ENCODE measurements around the gene WDR3. TPM values are rescaled to one million over a fixed set of nuclear protein-coding genes. Genes with fewer than 3 reads are reported as not detected.
A peak's percentile ranks its signal among the peaks of the same experiment; 100 is the strongest.

WDR3 gene
- total and polyA plus RNA-seq, 4 donors = 2.0 to 19.8 (median 8.8) TPM

DNA sequence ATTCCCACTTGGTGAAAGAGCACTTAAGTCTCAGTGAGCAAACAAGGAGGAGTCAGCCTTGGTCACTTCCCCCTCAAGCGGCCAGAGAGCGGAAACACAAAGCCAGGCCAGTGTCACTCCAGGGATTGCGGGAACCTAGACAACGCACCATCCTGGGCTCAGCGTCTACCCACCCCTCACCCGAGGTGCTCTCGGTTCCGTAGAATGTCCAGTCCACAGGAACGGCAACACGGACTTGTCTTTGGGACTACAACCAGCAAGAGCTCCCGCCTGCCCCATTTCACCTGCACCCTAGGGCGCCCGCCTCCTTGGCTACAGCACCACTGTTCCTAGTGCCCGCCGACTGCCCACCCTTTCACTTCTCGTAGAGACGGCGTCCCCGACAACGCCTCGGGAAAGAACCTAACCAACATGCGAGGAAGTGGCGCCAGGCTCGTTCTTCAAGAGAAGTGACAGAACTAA lies 627 bp upstream of the WDR3 start:
- 0% methylated on average over 24 of the region's 24 CpGs for WGBS, 2 donors
- H3K9me3 ChIP-seq (ENCODE audit: control insufficient read depth, low read length) = no peaks in the 10 kb centered on the region
- H3K36me3 ChIP-seq (ENCODE audit: control insufficient read depth in 1 of 2, insufficient read depth in 2 of 2, low read length in 1 of 2) = no peaks in the 10 kb centered on the region
- peaks cover 0 to 4% of the 10 kb centered on the region in 2 donors for H3K4me1 ChIP-seq (ENCODE audit: control insufficient read depth in 1 of 2, insufficient read depth in 2 of 2, low read length in 2 of 2)
- ATAC-seq (ENCODE audit: low FRiP score) (peak; percentile 86), DNase-seq (peak in 1 of 2 donors; percentile 77)
- no peaks in the 10 kb centered on the region for H3K27me3 ChIP-seq (ENCODE audit: control insufficient read depth in 1 of 2, insufficient read depth in 2 of 2, low read length in 1 of 2)
- peak overlapping the region; percentile 68 to 69 for H3K4me3 ChIP-seq (ENCODE audit: low read length in 2 of 2)
- peak overlapping the region in 1 of 2 donors; percentile 76 for H3K27ac ChIP-seq (ENCODE audit: low read depth in 1 of 2, low read length in 2 of 2)
- intact Hi-C loops (cut with DNase I) = no loop called here

DNA sequence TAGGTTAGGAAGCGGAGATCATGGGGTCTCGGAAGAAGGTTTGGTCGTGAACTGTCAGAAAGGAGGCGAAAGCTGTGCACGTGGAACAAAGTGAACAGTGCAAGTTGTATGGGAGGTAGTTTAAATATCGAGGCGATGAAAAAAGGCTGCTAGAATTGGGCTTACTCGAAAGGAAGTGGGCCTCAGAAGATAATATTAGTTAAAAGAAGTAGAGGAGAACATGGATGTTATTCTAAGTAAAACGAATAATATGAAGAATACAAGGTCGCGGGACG lies 571 bp downstream of the WDR3 start:
- H3K36me3 ChIP-seq (ENCODE audit: control insufficient read depth in 1 of 2, insufficient read depth in 2 of 2, low read length in 1 of 2) = peaks cover 0 to 2% of the 10 kb centered on the region in 2 donors
- intact Hi-C loops (cut with DNase I) = no loop called here
- H3K27me3 ChIP-seq (ENCODE audit: control insufficient read depth in 1 of 2, insufficient read depth in 2 of 2, low read length in 1 of 2) = no peaks in the 10 kb centered on the region
- no peak overlapping the region for H3K27ac ChIP-seq (ENCODE audit: low read depth in 1 of 2, low read length in 2 of 2)
- H3K9me3 ChIP-seq (ENCODE audit: control insufficient read depth, low read length) = no peaks in the 10 kb centered on the region
- peaks cover 0 to 4% of the 10 kb centered on the region in 2 donors for H3K4me1 ChIP-seq (ENCODE audit: control insufficient read depth in 1 of 2, insufficient read depth in 2 of 2, low read length in 2 of 2)
- peak overlapping the region; percentile 68 to 79 for H3K4me3 ChIP-seq (ENCODE audit: low read length in 2 of 2)
- DNase-seq (no peak), ATAC-seq (ENCODE audit: low FRiP score) (no peak)
- WGBS, 2 donors = 0 to 1% methylated on average over 12 of the region's 12 CpGs

DNA sequence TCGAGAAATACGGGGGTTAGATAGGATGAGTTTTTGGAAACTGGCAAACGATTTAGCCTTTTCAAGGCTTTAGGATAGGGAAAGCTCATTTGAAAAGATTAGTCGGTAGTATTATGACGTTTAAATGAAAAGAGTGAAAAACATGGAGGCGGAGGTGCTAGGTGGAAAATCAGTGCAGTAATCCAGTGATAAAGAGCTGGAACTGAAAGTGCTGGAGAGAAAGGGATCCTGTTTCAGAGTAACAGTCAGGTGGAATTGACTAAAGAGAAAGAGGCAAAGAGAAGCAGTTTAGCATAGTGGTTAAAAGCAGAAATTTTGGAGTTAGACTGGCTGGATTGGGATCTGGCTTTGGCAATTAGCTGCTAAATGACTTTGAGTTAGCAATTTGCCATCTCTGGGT lies 945 bp downstream of the WDR3 start:
- ATAC-seq (ENCODE audit: low FRiP score) = no peak

DNA sequence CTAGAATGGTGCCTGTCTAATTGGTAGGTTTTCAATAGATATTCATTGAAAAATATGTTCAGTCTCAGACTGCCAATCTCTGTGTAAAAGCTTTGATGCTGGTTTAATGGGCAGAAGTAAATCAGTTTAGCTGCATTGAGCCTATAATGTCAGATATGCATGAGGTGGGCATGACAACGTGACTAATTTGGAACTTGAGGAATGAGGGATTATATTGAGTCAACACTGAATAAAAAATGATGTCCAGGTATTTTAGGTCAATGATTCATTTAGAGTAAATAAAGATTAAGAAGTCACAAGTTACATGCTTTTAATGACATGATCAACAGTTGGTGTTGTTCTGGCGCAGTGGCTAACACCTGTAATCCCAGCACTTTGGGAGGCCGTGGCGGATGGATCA lies 3.0 kb downstream of the WDR3 start:
- Histone ChIP-seq H3K36me3 (ENCODE audit: control insufficient read depth in 1 of 2, insufficient read depth in 2 of 2, low read length in 1 of 2) (peaks cover 0 to 2% of the 10 kb centered on the region in 2 donors), H3K9me3 (ENCODE audit: control insufficient read depth, low read length) (no peaks in the 10 kb centered on the region), H3K4me1 (ENCODE audit: control insufficient read depth in 1 of 2, insufficient read depth in 2 of 2, low read length in 2 of 2) (peaks cover 0 to 4% of the 10 kb centered on the region in 2 donors), H3K27me3 (ENCODE audit: control insufficient read depth in 1 of 2, insufficient read depth in 2 of 2, low read length in 1 of 2) (no peaks in the 10 kb centered on the region), H3K27ac (ENCODE audit: low read depth in 1 of 2, low read length in 2 of 2) (no peak overlapping the region), H3K4me3 (ENCODE audit: low read length in 2 of 2) (no peak overlapping the region)
- 95 to 96% methylated on average over 4 of the region's 4 CpGs for WGBS, 2 donors
- ATAC-seq (ENCODE audit: low FRiP score) = no peak
- DNase-seq = no peak
- intact Hi-C loops (cut with DNase I) = no loop called here

More for the DNA sequence above, 945 bp downstream of the WDR3 start:
- Histone ChIP-seq H3K27ac (ENCODE audit: low read depth in 1 of 2, low read length in 2 of 2) (no peak overlapping the region), H3K36me3 (ENCODE audit: control insufficient read depth in 1 of 2, insufficient read depth in 2 of 2, low read length in 1 of 2) (peaks cover 0 to 2% of the 10 kb centered on the region in 2 donors), H3K4me3 (ENCODE audit: low read length in 2 of 2) (peak overlapping the region; percentile 68 to 79), H3K27me3 (ENCODE audit: control insufficient read depth in 1 of 2, insufficient read depth in 2 of 2, low read length in 1 of 2) (no peaks in the 10 kb centered on the region), H3K9me3 (ENCODE audit: control insufficient read depth, low read length) (no peaks in the 10 kb centered on the region), H3K4me1 (ENCODE audit: control insufficient read depth in 1 of 2, insufficient read depth in 2 of 2, low read length in 2 of 2) (peaks cover 0 to 4% of the 10 kb centered on the region in 2 donors)
- intact Hi-C loops (cut with DNase I) = no loop called here
- 7 to 10% methylated on average over 6 of the region's 6 CpGs for WGBS, 2 donors
- no peak for DNase-seq

DNA sequence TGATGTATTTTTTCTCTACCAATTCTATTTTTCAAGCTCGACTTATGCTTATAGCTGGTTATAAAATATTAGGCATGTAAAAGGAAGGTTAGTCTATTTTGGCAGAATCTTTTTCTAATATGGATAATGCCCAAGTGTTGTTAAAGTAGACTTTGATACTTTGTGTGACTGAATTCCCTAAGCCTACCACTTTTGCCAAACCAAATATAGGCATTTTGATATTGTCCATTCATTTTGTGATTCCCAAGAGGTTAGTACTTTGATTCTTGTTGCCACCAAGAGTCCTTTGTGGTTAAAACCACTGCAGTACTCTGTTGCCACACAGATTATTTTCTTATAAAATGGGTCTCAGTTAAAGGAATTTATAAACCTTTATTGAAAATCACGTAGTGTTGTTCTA lies 4.2 kb downstream of the WDR3 start:
- Histone ChIP-seq H3K36me3 (ENCODE audit: control insufficient read depth in 1 of 2, insufficient read depth in 2 of 2, low read length in 1 of 2) (peaks cover 2 to 5% of the 10 kb centered on the region in 2 donors), H3K4me1 (ENCODE audit: control insufficient read depth in 1 of 2, insufficient read depth in 2 of 2, low read length in 2 of 2) (no peaks in the 10 kb centered on the region), H3K4me3 (ENCODE audit: low read length in 2 of 2) (no peak overlapping the region), H3K9me3 (ENCODE audit: control insufficient read depth, low read length) (no peaks in the 10 kb centered on the region), H3K27me3 (ENCODE audit: control insufficient read depth in 1 of 2, insufficient read depth in 2 of 2, low read length in 1 of 2) (no peaks in the 10 kb centered on the region), H3K27ac (ENCODE audit: low read depth in 1 of 2, low read length in 2 of 2) (no peak overlapping the region)
- DNase-seq = no peak
- ATAC-seq (ENCODE audit: low FRiP score) = no peak
- intact Hi-C loops (cut with DNase I) = no loop called here
- whole genome bisulfite sequencing, 2 donors = 49 to 67% methylated on average over 2 of the region's 2 CpGs

DNA sequence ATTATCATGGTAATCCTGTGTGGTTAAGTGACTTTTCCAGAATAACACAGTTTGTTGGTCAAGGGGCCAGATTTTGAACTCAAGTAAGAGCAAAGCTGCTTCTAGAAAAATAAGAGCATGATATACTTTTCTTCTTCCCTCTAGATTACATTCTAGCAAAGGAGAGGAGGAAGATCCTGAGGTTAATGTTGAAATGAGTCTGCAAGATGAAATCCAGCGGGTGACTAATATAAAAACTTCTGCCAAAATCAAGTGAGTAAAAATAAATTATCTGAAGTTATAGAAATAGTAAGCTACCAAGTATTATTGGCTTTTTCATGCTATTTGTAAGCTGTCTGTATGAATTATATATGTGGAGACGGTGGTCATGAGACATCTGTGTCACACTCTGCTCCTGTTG lies 12.8 kb downstream of the WDR3 start:
- DNase-seq (no peak), ATAC-seq (ENCODE audit: low FRiP score) (no peak)
- Histone ChIP-seq H3K36me3 (ENCODE audit: control insufficient read depth in 1 of 2, insufficient read depth in 2 of 2, low read length in 1 of 2) (peaks cover 10 to 14% of the 10 kb centered on the region in 2 donors), H3K4me3 (ENCODE audit: low read length in 2 of 2) (no peak overlapping the region), H3K4me1 (ENCODE audit: control insufficient read depth in 1 of 2, insufficient read depth in 2 of 2, low read length in 2 of 2) (no peaks in the 10 kb centered on the region), H3K27me3 (ENCODE audit: control insufficient read depth in 1 of 2, insufficient read depth in 2 of 2, low read length in 1 of 2) (no peaks in the 10 kb centered on the region), H3K9me3 (ENCODE audit: control insufficient read depth, low read length) (no peaks in the 10 kb centered on the region), H3K27ac (ENCODE audit: low read depth in 1 of 2, low read length in 2 of 2) (no peak overlapping the region)
- intact Hi-C loops (cut with DNase I) = no loop called here
- 82 to 90% methylated on average over 2 of the region's 2 CpGs for WGBS, 2 donors

DNA sequence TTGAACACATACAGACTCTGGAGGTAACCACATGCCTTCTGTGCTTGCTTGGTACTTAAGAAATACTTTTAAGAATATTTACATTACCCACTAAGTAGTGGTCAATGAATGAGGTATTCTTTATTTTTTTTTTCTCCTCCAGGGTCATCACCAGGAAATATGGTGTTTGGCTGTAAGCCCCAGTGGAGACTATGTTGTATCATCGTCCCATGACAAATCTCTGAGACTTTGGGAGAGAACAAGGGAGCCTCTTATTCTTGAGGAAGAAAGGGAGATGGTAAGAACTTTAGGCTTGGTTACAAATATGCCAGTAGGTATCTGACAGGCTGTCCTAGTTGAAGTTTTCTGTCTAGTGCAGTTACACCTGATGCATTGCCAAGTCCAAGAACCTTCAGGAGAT lies 22.8 kb downstream of the WDR3 start:
- H3K36me3 ChIP-seq (ENCODE audit: control insufficient read depth in 1 of 2, insufficient read depth in 2 of 2, low read length in 1 of 2) = peaks cover 8 to 19% of the 10 kb centered on the region in 2 donors
- H3K9me3 ChIP-seq (ENCODE audit: control insufficient read depth, low read length) = no peaks in the 10 kb centered on the region
- no peak for DNase-seq
- intact Hi-C loops (cut with DNase I) = no loop called here
- WGBS, 2 donors = 91% methylated on average over 1 of the region's 1 CpG
- ATAC-seq (ENCODE audit: low FRiP score) = no peak
- H3K27me3 ChIP-seq (ENCODE audit: control insufficient read depth in 1 of 2, insufficient read depth in 2 of 2, low read length in 1 of 2) = no peaks in the 10 kb centered on the region
- no peaks in the 10 kb centered on the region for H3K4me1 ChIP-seq (ENCODE audit: control insufficient read depth in 1 of 2, insufficient read depth in 2 of 2, low read length in 2 of 2)
- H3K27ac ChIP-seq (ENCODE audit: low read depth in 1 of 2, low read length in 2 of 2) = no peak overlapping the region
- no peak overlapping the region for H3K4me3 ChIP-seq (ENCODE audit: low read length in 2 of 2)

DNA sequence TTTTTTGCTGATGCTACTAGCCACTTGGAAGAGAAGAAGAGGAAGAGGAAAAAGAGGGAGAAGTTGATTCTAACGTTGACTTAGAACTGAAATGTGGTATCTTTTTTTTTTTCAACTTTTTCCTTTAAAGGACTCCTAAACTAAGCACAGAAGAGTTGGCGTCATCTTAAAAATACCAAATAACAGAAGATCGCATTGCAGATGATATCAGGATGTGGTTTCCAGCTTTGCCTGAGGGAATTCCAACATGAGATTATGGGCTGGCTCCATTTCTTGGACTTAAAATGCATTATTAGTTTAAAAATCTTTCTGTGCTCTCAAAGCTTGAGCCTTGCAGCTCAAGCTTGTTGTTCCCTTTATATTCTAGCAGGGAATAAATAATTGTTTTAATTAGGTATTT lies 29.8 kb downstream of the WDR3 start:
- 72 to 80% methylated on average over 3 of the region's 3 CpGs for WGBS, 2 donors
- peaks cover 3 to 4% of the 10 kb centered on the region in 2 donors for H3K36me3 ChIP-seq (ENCODE audit: control insufficient read depth in 1 of 2, insufficient read depth in 2 of 2, low read length in 1 of 2)

DNA sequence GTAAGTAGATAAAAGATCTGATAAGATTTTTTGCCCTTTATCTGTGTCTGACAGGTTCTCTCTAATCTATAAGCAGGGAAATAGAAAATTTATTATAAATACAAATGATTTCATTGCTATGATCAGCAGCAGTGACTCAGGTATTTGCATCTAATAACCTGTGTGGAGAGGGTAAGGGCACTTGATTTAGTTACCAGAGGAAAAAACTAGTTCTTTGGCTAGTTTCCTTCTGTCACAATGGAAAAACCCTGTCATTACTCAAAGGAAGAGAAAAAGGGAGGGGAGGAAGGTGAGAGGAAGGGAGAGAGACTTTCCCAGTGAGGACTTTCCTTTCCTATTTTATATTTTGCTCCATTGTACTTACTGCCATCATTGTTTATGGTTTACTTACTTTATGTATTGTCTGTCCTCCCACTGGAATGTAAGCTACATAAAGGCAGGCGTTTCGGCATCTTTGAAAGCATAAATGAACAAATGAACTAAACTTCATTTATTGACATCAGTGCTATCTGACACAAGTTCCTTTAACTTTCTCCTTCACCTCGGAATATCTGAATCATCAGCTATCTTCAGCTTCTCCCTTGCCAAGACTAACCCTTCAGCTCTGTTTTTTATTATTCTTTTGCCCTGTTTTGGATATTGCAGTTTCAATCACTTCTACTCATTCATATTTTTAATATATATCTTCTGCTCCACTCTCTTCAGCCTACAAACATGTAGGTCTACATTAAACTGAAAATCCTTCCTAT lies 34.9 kb downstream of the WDR3 start:
- peaks cover 0 to 2% of the 10 kb centered on the region in 2 donors for H3K4me1 ChIP-seq (ENCODE audit: control insufficient read depth in 1 of 2, insufficient read depth in 2 of 2, low read length in 2 of 2)
- peaks cover 0 to 3% of the 10 kb centered on the region in 2 donors for H3K36me3 ChIP-seq (ENCODE audit: control insufficient read depth in 1 of 2, insufficient read depth in 2 of 2, low read length in 1 of 2)
- no peaks in the 10 kb centered on the region for H3K27me3 ChIP-seq (ENCODE audit: control insufficient read depth in 1 of 2, insufficient read depth in 2 of 2, low read length in 1 of 2)
- DNase-seq (no peak), ATAC-seq (ENCODE audit: low FRiP score) (no peak)
- H3K4me3 ChIP-seq (ENCODE audit: low read length in 2 of 2) = no peak overlapping the region
- intact Hi-C loops (cut with DNase I) = no loop called here
- H3K27ac ChIP-seq (ENCODE audit: low read depth in 1 of 2, low read length in 2 of 2) = no peak overlapping the region
- no peaks in the 10 kb centered on the region for H3K9me3 ChIP-seq (ENCODE audit: control insufficient read depth, low read length)
- WGBS, 2 donors = 71 to 77% methylated on average over 3 of the region's 3 CpGs

More for the DNA sequence above, 29.8 kb downstream of the WDR3 start:
- DNase-seq (no peak), ATAC-seq (ENCODE audit: low FRiP score) (no peak)
- H3K4me1 ChIP-seq (ENCODE audit: control insufficient read depth in 1 of 2, insufficient read depth in 2 of 2, low read length in 2 of 2) = no peaks in the 10 kb centered on the region
- H3K9me3 ChIP-seq (ENCODE audit: control insufficient read depth, low read length) = no peaks in the 10 kb centered on the region
- H3K27me3 ChIP-seq (ENCODE audit: control insufficient read depth in 1 of 2, insufficient read depth in 2 of 2, low read length in 1 of 2) = no peaks in the 10 kb centered on the region
- H3K4me3 ChIP-seq (ENCODE audit: low read length in 2 of 2) = no peak overlapping the region
- no peak overlapping the region for H3K27ac ChIP-seq (ENCODE audit: low read depth in 1 of 2, low read length in 2 of 2)
- intact Hi-C loops (cut with DNase I) = no loop called here

Data from aorta (tissue), 5 donors.